ENCODE results near the gene MYO18B. TPM values are rescaled to one million over a fixed set of nuclear protein-coding genes. Genes with fewer than 3 reads are reported as not detected.

Gene MYO18B
- total and polyA plus RNA-seq, 2 donors (not counting 3 experiments of a cell fraction or from before 2014, with no cell fraction given), result 0.01 TPM; not detected in 1

GRCh38 chr22:25702571-25703167 lies 39.3 kb upstream of the MYO18B start:
- no peak overlapping the region for H2AFZ ChIP-seq (ENCODE audit: low read depth, low read length)
- dilution Hi-C loops (cut with MboI; ENCODE audit: extremely low pct_ligation_motif_present, low sequenced_read_pairs), result no loop called here
- intact Hi-C loops (cut with micrococcal nuclease), result loop anchor here (1.0 to 5.0 kb wide), 4 partner anchors 60 to 340 kb away; no protein-coding TSS in a partner anchor
- no peaks in the 10 kb centered on the region for H3K27me3 ChIP-seq (ENCODE audit: control insufficient read depth in 2 of 2, insufficient read depth in 2 of 2, low read length in 2 of 2)
- no peaks in the 10 kb centered on the region for H4K20me1 ChIP-seq (replicated peaks; ENCODE audit: control insufficient read depth, extremely low read depth, insufficient read depth, low read length)
- POLR2A ChIA-PET, result no interaction called here
- no peak overlapping the region for H3K9ac ChIP-seq (replicated peaks; ENCODE audit: extremely low read depth, insufficient read depth, low read length)
- no peaks in the 10 kb centered on the region for H3K79me2 ChIP-seq (ENCODE audit: control insufficient read depth, insufficient read depth, low read length)
- CTCF ChIA-PET, result interaction anchor here (0.6 to 4.5 kb wide), 4 partner anchors 67 to 240 kb away, joined by 3 to 34 read pairs (median 14); no protein-coding TSS in a partner anchor
- no peaks in the 10 kb centered on the region for H3K9me1 ChIP-seq (replicated peaks; ENCODE audit: control insufficient read depth, extremely low read depth, insufficient read depth, low read length)
- H3K4me3 ChIP-seq (replicated peaks in 1 of 3; ENCODE audit: insufficient read depth in 1 of 3, low read depth in 1 of 3, low read length in 3 of 3), result no peak overlapping the region
- H3K4me2 ChIP-seq (ENCODE audit: insufficient read depth, low read length), result no peak overlapping the region
- DNase-seq (ENCODE audit: low read depth, low spot score), result no peak
- H3K9me3 ChIP-seq (replicated peaks; ENCODE audit: control insufficient read depth, insufficient read depth, low read length), result no peaks in the 10 kb centered on the region
- BruUV-seq (replicated peaks), result no TSS peak
- no peak overlapping the region for H3K27ac ChIP-seq (ENCODE audit: insufficient read depth, low read depth, low read length)
- no peaks in the 10 kb centered on the region for H3K36me3 ChIP-seq (ENCODE audit: control insufficient read depth in 2 of 2, extremely low read depth in 1 of 2, insufficient read depth in 2 of 2, low read length in 2 of 2)
- no peak for FAIRE-seq
- TF ChIP-seq, protein P1, sequence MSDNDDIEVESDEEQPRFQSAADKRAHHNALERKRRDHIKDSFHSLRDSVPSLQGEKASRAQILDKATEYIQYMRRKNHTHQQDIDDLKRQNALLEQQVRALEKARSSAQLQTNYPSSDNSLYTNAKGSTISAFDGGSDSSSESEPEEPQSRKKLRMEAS (IDR thresholded peaks at IDR 0.05; ENCODE audit: insufficient read depth, insufficient read length), result no peak
- no peak for TF ChIP-seq POLR2AphosphoS5 (IDR thresholded peaks at IDR 0.05; ENCODE audit: insufficient read depth, low read depth, low read length)
- TF ChIP-seq GATA2 (IDR thresholded peaks at IDR 0.05; ENCODE audit: insufficient read depth, insufficient read length, low read depth, low read length), result no peak
- TF ChIP-seq POLR2A (IDR thresholded peaks at IDR 0.05; ENCODE audit: low read depth, low read length), result no peak
- no peak for TF ChIP-seq EZH2 (IDR thresholded peaks at IDR 0.05; ENCODE audit: borderline replicate concordance, low read depth, low read length, severe bottlenecking)
- no peak for TF ChIP-seq CTCF (IDR thresholded peaks at IDR 0.05; ENCODE audit: extremely low read depth in 1 of 2, insufficient read depth in 1 of 2, low read depth in 1 of 2, low read length in 2 of 2)
- no peak for TF ChIP-seq JUN (IDR thresholded peaks at IDR 0.05; ENCODE audit: borderline replicate concordance, insufficient read depth, insufficient read length, low read depth)
- TF ChIP-seq FOS (IDR thresholded peaks at IDR 0.05; ENCODE audit: borderline replicate concordance, insufficient read depth, low read length), result no peak
- no peak for TF ChIP-seq MYC (IDR thresholded peaks at IDR 0.05; ENCODE audit: low read depth, low read length)
- no peaks in the 10 kb centered on the region for H3K4me1 ChIP-seq (ENCODE audit: control insufficient read depth, extremely low read depth, insufficient read depth, low read length)

Measured in endothelial cell of umbilical vein (primary cell).